Lung (tissue), 12 donors: ENCODE measurements around the gene ZSWIM3. TPM values are rescaled to one million over a fixed set of nuclear protein-coding genes. Genes with fewer than 3 reads are reported as not detected.

Experiments used
- ATAC-seq: fragments of 200-7000 bp; cut with Tn5 transposase; one replicate; pipeline ENCODE4 v1.9.1; 2020; ENCODE audit warnings: moderate number of reproducible peaks; ENCODE audit not compliant: insufficient read depth, low FRiP score
- DNase-seq, 3 donors: peaks; one replicate each; pipeline ENCODE4 v3.0.0-alpha.2; 2013 to 2017
- H3K27ac ChIP-seq, 2 donors: one replicate each; pipeline ENCODE4 v1.5.1; 2013; ENCODE audit warnings: mild to moderate bottlenecking in 2 of 2, moderate library complexity in 2 of 2, control low read depth in 1 of 2, inconsistent platforms in 1 of 2, low read depth in 1 of 2, low read length in 1 of 2
- H3K27me3 ChIP-seq, 3 donors: one replicate each; pipeline ENCODE4 v1.5.1; 2013; ENCODE audit warnings: low read length in 2 of 3; ENCODE audit not compliant: control insufficient read depth in 3 of 3, insufficient read depth in 3 of 3
- H3K36me3 ChIP-seq, 4 donors: one replicate each; pipeline ENCODE4 v1.5.1; 2013; ENCODE audit warnings: low read length in 4 of 4, mild to moderate bottlenecking in 1 of 4, moderate library complexity in 1 of 4; ENCODE audit not compliant: control insufficient read depth in 4 of 4, insufficient read depth in 4 of 4
- H3K4me1 ChIP-seq, 5 donors: one replicate each; pipeline ENCODE4 v1.5.1; 2013; ENCODE audit warnings: low read length in 5 of 5, mild to moderate bottlenecking in 2 of 5, moderate library complexity in 1 of 5; ENCODE audit not compliant: control insufficient read depth in 5 of 5, insufficient read depth in 5 of 5
- H3K4me3 ChIP-seq: one replicate; pipeline ENCODE4 v1.5.1; 2013; ENCODE audit warnings: mild to moderate bottlenecking, control low read depth, moderate library complexity
- H3K9ac ChIP-seq, 2 donors: one replicate each; pipeline ENCODE4 v1.5.1; 2013; ENCODE audit warnings: low read length in 2 of 2, control low read depth in 1 of 2; ENCODE audit not compliant: insufficient read depth in 1 of 2
- H3K9me3 ChIP-seq, 4 donors: one replicate each; pipeline ENCODE4 v1.5.1; 2013; ENCODE audit warnings: low read length in 3 of 4, mild to moderate bottlenecking in 1 of 4, moderate library complexity in 1 of 4; ENCODE audit not compliant: control insufficient read depth in 4 of 4, insufficient read depth in 3 of 4
- CTCF ChIP-seq: IDR thresholded peaks from 2 replicates; pipeline ENCODE4 v1.5.1; 2012; ENCODE audit warnings: mild to moderate bottlenecking; ENCODE audit errors: control extremely low read depth, extremely low read depth
- WGBS, 2 donors: extraction: QIAGEN DNeasy Blood & Tissue Kit; methylation state at CpG; one replicate each; pipeline ENCODE4 v1.1.7; 2013; 5-methylcytosine and 5-hydroxymethylcytosine counted together
- polyA plus RNA-seq, 2 donors: library from polyadenylated mRNA; stranded (reverse); fragments of 200-250 nt; gene quantifications; one replicate each; pipeline ENCODE4 v1.2.1, GENCODE V29; 2013
- total RNA-seq, 2 donors: library from RNA; depleted of rRNA in 1 of 2; stranded (reverse); fragments of >200 nt in 1 of 2; gene quantifications; one replicate each; pipeline ENCODE4 v1.2.1, GENCODE V29; 2014 to 2021
- donor health status: control.
- donor health status: control.
- donor health status: Bipolar disorder and iron deficiency.
- donor health status: healthy.
- donor health status: DM: yes; HTN: yes; CAD: no.

ZSWIM3 gene
- total and polyA plus RNA-seq, 4 donors, result 1.7 to 5.2 (median 3.4) TPM

DNA sequence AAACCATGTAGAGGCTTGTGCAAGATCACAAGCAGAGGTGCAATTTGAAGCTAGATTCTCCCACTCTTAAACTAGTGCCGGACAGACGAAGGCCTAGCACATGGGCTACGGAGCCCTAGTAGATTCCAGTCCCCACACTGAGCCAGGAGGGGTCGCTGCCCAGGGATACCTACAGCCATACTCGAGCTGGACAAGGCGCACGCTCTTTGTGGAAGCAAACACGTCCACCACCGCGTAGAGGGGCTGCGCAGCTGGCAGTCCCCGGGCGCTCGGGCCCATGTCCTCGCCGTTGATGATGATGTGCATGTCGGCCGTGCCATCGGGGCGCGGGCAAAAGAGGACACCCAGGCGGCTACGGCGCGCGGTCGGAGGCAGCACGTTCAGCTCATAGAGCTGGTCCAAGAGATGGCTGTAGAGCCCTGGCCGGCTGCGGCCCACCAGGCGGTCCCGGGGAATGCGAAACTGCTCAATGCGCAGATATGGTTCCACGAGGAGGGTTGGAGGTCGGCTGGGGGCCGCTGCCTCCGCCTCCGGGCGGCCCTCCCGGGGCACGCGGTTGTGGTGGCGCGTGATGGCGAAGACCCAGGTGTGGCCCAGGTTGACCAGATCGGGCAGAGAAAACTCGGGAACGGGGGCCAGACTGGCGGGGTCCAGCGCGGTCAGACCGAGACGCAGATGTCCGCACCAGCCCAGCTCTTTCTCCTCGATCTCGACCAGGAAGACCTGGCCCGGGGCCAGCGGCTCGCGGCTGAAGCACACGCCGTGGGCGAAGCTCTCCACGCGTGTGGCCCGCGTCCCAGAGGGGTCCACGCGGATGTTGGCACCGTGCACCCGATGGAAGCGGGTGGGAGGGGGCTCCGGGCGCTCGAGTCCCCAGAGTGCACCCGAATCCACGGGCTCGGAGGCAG, 32.9 kb downstream of the ZSWIM3 start:
- DNase-seq (peak; percentile 89 to 92 (median 91)), ATAC-seq (peak; percentile 48)
- 1 to 2% methylated on average over 76 to 79 of the region's 79 CpGs for WGBS, 2 donors
- Histone ChIP-seq H3K4me1 (peaks cover 0 to 14% (median 10%) of the 10 kb centered on the region in 5 donors), H3K27me3 (no peaks in the 10 kb centered on the region), H3K9me3 (no peaks in the 10 kb centered on the region), H3K36me3 (peaks cover 0 to 40% (median 16%) of the 10 kb centered on the region in 4 donors), H3K4me3 (peak overlapping the region; percentile 93), H3K9ac (peak overlapping the region in 1 of 2 donors; percentile 46), H3K27ac (peak overlapping the region; percentile 75 to 94)
- TF ChIP-seq CTCF, result peak; percentile 41

DNA sequence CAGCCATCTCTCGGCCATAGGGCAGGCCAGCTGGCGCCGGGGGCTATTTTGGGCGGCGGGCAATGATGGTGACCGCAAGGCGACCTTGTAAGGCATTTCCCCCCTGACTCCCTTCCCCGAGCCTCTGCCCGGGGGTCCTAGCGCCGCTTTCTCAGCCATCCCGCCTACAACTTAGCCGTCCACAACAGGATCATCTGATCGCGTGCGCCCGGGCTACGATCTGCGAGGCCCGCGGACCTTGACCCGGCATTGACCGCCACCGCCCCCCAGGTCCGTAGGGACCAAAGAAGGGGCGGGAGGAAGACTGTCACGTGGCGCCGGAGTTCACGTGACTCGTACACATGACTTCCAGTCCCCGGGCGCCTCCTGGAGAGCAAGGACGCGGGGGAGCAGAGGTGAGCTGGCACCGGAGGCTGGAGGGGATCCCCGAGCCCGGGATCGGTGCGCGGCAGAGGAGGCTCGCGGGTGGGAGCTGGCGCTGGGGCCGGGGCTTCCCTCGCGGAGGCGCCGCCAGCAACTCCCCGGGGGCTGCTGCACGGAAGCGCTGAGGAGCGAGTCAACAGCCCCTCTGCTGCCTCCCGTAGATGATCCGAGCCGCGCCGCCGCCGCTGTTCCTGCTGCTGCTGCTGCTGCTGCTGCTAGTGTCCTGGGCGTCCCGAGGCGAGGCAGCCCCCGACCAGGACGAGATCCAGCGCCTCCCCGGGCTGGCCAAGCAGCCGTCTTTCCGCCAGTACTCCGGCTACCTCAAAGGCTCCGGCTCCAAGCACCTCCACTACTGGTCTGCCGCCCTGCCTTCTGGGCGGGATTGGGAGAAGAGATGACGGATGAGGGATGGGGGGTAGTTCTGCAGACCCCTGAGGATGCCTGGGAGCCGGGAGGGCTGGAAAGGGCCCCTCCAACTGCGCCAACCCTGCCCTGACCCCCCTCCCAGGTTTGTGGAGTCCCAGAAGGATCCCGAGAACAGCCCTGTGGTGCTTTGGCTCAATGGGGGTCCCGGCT, 33.9 kb downstream of the ZSWIM3 start, which contains the start of the genes CTSA and NEURL2:
Gene CTSA, plus strand, starts transcription at position 351 of the 999 bp plus-strand sequence. Its CDS starts 234 bp downstream, at position 585.
Gene NEURL2, minus strand, starts transcription at position 224 of the 999 bp plus-strand sequence. Its CDS starts 217 bp downstream, at position 7.
- Histone ChIP-seq H3K4me1 (peaks cover 0 to 14% (median 10%) of the 10 kb centered on the region in 5 donors), H3K9me3 (no peaks in the 10 kb centered on the region), H3K4me3 (peak within 1 kb of the TSS; percentile 93), H3K27me3 (no peaks in the 10 kb centered on the region), H3K36me3 (peaks cover 0 to 41% (median 17%) of the 10 kb centered on the region in 4 donors), H3K9ac (peak within 1 kb of the TSS in 1 of 2 donors; percentile 46), H3K27ac (peak within 1 kb of the TSS; percentile 75 to 94)
- ATAC-seq (peak; percentile 78), DNase-seq (peak; percentile 91 to 95 (median 92))
- 1% methylated on average over 57 to 78 of the region's 78 CpGs for WGBS, 2 donors
- no peak for TF ChIP-seq CTCF

- H3K27ac ChIP-seq, result peak overlapping the region in 1 of 2 donors; percentile 94
- no peak overlapping the region for H3K9ac ChIP-seq
- ATAC-seq (no peak), DNase-seq (no peak)
- WGBS, 2 donors, result 67 to 77% methylated on average over 9 of the region's 9 CpGs
- H3K4me3 ChIP-seq, result peak overlapping the region; percentile 93
- H3K27me3 ChIP-seq, result no peaks in the 10 kb centered on the region
- H3K4me1 ChIP-seq, result peaks cover 0 to 14% (median 10%) of the 10 kb centered on the region in 5 donors
- no peak for TF ChIP-seq CTCF
- H3K9me3 ChIP-seq, result no peaks in the 10 kb centered on the region
- H3K36me3 ChIP-seq, result peaks cover 3 to 39% (median 18%) of the 10 kb centered on the region in 4 donors
Observed at GRCh38 chr20:45892049-45892825, 34.8 kb downstream of the ZSWIM3 start.
